NCI-H1417 (cell line): Measurements from ENCODE around the gene GPC5.
A peak's percentile ranks its signal among the peaks of the same experiment; 100 is the strongest.
"Not testable (repeated sequence)": the region's sequence is repeated elsewhere in the genome, so short reads cannot be mapped to it uniquely, and the experiment has no call there.

ENCODE experiments used
- DNase-seq, 3 experiments: peaks; one replicate each; lab custom pipeline; 2025; lab: John Stamatoyannopoulos, UW

The GPC5 gene

DNA sequence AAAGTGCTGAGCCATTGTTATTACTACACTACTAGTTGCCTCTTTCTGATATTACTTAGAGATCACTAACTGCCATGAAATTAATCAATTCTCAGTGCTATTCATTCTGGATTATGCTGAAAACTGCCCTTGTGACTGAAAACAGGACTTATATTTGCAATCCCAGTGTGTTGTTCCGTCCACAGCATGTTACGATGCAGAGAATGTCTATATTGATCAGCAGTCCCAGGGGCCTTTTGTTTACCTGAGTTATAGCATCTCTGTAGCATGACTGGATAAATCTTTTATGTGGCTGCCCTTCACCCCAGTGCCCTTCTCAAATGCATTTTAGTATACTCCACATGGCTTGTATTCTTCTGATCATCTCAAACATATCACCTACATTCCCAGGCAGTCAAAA, 251.0 kb downstream of the GPC5 start:
- no peak for DNase-seq

DNA sequence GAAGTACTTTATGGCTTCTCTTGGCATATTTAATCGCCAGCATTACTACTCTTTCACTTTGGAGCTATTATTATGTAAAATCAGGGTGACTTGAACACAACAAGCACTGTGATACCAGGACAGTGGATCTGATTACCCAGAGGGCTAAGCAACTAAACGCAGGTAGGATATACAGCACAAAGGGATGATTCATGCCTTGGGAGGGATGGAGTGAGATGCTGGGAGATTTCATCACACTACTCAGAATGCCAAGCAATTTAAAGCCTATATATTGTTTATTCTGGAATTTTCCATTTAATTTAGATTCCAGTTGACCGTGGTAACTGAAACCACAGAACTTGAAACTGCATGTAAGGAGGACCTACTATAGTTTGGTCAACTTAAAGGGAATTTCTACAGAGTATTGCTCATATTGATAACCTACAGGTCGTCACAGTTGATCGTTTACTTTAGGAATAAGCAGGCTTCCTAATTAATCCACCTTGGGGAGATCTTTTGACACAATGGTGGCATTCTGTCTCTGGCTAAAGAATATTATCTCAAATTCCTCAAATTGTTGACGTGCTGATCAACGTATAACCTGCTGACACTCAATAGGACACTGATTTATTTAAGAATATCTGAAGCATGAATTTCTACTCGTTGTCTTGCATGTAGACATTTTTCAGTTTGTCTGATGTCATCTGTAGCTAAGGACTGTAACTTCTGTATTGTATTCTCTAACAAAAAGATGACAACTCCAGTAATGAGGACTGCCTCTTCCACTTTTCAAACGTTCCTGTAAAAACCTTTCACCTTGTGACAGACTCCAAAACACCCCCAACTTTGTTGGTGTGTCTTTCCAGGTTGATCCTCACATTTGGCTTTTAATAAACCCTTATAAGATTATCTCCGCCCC, 254.2 kb downstream of the GPC5 start:
- DNase-seq = no peak

DNA sequence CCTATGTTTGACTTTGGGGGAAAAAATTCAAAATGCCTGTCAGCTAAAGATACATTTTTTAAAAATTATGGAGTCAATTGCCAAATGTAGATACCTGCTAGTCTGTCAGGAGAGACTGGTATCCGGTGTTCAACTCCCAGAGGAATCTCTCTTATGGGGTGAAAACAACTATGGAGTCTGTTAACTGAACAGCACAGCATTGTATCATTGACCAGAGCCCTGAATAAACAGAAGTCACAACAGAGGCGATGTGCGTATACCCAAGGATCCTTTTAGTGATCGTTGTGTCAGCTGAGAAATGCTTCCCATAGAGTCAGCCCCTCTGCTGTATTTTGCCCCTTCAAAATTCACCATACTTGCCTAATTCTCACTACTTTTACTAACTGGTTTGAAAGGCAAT, 257.3 kb downstream of the GPC5 start:
- DNase-seq = peak in 1 of 3 experiments; percentile 20

DNA sequence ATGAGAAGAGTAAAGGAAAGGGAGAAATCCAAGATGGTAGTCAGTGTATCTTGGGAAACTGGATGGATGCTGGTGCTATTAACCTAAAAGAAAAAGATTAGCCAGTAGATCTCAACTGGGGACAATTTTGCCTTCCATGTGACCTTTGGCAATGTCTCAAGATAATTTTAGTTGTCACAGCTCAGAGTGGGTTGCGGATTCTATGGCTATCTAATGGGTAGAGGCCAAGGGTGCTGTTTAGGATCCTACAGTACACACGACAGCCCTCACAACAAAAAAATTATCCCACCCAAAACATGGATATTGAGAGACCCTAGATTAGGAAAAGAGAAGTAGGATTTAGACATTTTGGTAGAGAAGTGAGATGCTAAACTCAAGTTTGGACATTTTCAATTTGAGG, 258.9 kb downstream of the GPC5 start:
- DNase-seq = no peak

DNA sequence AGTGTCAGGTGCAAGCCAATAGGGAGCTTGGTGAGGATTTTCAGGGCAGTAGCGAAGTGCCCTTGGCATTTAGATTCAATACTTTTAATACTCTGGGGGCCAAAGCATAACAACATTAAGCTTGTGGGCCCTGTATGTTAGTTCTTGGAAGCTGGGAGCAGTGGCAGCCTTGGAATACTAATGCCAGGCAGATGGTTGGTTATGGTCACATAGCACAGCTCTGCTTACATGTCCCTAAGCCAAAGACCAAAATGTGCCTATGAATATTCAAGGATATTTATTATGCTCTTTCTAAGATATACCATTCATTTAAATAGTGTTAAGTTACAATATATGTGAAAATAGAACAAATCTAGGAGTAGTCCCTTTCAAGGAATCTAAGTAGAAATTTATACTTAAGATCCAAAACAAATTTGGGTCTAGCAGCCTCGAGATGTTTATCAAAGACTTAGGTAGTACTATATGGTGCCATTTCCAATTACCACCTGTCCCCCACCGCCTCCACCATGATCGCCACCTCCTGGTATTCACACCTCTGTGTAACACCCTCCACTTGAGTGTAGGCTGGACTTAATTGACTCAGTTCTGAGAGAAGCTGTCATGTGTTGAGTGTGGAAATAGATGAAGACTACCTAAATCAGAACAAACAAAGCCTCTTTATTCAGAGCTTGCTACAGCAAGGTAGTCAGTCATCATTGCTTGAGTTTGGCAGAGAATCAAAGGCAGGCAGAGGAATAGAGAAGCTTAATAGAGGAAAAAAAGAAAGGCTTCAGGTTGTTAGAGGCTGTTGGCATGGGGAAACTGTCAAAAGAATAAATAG, 261.0 kb downstream of the GPC5 start:
- peak in 1 of 3 experiments; percentile 43 for DNase-seq

DNA sequence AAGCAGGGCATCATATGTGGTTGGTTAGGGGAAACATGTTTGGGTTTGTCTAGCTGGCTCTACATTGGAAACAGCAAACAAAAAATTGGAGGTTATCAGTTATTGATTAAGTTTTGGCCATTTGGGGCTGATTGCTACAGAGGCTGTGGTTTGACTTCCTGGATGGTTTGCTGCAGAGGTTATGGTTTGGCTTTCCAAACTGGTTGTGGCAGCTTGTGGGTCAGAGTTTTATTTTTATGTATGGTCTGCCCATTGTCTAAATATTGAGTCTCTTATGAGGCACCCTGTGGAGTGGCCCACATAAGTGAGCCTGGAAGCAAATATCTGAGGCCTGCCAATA, 261.6 kb downstream of the GPC5 start:
- peak in 1 of 3 experiments; percentile 43 for DNase-seq

DNA sequence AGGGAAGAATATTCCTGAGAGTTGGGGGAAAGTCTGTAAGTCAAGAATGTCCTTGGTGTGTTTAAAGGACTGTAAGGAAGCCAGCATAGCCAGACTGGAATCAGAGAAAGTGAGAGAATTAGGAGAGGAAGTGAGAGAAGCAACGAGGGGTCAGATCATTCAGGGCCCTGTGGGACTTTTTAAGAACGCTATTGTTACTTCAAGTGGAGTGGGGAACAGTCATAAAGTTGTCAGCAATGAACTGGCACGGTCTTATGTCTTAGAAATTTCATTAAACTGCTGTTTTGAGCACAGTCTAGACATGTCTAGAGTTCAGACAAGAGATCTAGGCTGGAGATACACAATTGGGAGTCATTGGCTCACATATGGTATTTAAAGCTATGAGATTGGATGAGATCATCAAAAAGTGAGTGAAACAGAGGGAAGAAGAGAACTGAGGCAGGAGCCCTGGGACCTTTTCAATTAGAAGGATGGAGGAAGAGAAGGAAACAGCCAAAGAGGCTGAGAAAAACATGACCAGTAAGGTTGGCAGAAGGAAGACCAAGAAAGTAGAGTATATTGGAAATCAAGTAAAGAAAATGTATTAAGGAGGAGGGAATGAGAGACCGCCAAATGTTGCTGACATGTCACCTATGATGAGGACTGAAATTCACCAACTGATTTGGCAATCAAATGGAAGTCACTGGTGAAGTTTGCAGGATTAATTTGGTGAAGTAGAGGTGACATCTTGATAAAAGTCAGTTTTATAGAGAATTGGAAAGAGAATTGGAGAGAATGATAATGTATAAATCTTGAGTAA, 263.5 kb downstream of the GPC5 start:
- no peak for DNase-seq

DNA sequence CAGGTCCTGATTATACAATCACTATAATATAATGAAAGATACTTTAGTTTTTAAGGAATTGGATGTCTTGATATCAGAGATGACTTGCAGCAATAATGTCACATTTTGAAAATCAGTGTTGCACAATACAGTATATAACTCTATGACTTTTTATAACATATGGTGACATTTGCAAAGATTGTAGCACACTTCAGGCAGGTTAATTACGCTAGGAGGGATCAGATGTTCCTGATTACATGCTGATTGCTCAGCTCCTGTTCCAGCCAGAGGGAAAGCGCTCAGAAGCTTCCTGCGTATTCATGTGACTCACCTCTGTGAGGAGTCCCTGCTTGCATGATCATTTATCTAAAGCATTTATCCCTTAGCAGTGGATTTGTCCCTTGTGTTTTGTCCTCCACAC, 265.6 kb downstream of the GPC5 start:
- DNase-seq = peak in 1 of 3 experiments; percentile 18

DNA sequence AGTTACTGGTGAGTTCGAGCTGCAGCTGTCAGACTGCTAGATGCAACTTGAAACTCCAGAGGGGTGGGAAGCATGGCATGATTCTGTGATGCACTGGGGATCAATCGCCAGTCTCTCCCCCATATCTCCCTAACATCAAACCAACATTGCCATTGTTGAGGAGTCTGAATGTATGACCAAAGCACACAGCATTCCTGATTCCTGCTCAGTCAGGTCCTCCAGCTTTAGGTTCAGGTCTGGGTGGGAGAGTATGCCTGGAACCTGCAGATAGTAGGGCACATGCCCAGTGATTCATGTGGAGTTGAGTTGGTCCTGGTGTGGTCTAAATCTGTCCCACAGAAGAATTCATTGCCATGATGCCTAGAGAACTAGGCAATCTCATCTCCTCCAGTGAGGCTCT, 269.1 kb downstream of the GPC5 start:
- no peak for DNase-seq

DNA sequence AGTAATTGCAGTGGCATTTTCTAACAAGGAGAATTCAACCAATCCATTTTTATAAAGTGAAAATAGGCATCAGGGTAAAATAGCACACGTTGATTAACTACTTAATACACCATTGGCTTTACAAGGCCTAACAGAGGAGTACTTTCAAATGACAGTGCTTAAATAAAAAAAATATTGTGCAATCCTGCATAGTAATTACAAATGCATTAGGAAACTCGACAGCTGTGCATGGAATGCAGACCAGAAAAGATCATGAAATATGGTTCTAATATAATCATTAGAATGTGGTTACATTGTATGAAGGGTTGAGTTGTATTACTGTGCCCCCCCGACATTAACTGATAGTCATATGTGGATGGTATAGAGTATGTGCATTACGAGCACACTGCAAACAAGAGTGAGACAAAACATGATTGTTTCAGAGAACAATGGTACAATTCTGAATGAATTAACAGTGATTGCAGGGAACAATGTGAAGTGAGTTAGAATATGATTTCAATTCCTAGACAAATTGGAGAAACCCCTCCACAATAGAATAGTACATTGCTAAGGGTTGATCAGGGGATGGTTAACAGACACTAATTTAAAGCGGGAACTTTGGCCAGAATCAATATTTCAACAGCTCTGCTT, 270.6 kb downstream of the GPC5 start:
- no peak for DNase-seq

DNA sequence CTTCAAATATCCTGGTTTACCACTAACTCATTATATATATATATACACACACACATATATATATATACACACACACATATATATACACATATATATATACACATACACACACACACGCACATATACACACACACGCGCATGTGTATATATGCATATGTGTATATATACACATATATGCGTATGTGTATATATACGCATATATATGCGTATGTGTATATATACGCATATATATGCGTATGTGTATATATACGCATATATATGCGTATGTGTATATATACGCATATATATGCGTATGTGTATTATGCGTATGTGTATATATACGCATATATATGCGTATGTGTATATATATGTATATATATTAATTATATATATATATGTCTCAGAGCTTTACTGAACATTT, 275.9 kb downstream of the GPC5 start:
- DNase-seq = not testable (repeated sequence)

DNA sequence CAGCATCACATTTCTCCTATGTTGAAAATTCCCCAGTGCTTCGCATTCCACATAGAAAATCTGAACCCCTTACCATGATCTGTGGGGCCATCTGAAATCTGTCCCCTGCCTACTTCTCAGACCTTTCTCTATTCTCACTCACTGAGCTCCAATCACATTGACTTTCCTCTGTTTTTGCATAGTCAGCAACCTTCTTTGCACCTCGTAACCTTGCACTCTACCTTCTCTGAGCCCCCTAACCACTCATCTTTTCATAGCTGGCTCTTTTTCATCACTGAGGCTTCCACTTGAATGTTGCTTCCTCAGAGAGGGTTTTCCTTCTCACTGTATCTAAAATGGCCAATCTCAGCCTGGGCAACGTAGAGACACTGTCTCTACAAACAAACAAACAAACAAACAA, 286.3 kb downstream of the GPC5 start:
- no peak for DNase-seq

DNA sequence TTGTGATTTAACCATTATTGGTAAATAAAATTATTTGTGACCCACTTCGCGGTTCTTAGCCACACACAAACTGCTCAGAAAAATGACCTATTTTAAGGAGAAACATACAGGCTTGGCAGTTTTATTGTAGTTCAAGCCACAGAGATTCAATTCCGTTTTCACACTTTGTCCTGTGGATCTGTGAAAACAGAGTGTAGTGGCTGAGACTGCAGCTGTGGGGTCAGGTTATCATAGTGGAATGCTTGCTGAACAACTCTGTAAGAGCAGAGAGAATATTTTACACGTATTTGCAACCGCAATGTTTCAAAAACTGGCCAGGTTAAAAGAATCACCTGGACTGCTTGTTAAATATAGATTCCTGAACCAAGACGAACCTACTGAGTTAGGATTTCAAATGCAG, 292.5 kb downstream of the GPC5 start:
- no peak for DNase-seq

DNA sequence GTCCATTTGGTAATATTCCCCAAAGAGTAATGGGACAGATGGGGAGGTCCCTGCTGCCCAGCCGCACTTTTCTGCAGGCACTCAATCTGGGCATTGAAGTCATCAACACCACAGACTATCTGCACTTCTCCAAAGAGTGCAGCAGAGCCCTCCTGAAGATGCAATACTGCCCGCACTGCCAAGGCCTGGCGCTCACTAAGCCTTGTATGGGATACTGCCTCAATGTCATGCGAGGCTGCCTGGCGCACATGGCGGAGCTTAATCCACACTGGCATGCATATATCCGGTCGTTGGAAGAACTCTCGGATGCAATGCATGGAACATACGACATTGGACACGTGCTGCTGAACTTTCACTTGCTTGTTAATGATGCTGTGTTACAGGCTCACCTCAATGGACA, 295.0 kb downstream of the GPC5 start:
- no peak for DNase-seq

DNA sequence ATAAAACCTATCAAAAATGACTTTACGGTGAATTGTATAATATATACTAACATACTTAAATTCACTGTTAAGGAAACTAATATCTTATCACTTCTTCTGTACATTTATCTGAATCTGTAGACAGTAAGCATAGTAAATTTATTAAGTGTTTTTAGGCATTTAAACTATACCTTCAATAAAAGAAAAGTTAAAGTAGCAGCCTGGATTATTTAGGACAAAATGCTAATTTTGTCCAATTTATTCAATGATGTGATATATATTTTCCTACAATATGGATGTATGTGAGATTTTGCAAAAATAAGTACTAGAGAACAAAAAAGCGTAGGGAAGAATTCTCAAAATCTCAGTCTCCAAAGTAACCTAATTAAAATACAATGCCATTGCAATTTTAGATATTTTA, 299.9 kb downstream of the GPC5 start:
- no peak for DNase-seq

DNA sequence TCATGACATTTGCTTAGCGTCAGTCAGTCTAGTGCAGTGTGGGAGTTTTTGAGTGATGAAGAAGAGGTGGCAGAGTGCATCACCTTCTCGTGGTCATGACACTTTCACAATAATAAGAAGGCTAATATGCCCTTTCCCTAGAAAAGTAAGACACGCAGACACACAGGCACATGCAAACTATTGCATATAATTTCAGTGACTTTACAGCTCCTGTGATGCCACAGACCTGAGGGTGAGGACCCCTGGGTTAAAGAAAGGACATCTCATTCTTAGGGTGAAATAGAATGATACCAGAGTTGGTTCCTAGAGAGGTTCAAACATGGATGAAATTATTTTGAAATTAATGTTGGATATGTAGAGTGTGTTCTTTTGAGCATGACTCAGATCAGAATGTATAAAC, 300.3 kb downstream of the GPC5 start:
- no peak for DNase-seq

DNA sequence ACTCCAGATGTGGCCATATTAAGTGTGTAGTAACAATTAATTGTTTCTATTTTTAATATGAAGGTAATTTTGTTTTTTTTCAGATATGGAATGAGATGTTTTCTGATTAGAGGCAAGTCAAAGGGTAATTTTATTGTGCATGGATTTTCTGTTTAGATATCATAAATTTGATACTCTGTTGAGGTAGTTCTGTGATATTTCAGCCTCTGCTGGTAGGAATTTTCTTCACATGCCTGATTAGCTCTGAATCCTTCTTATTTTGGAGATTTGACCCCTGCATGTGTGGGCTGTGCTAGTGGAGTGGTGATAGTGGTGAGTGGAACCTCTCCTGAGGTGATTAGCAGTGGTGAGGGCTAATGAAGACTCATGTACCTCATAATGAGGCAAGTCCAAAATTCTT, 301.4 kb downstream of the GPC5 start:
- DNase-seq = no peak

DNA sequence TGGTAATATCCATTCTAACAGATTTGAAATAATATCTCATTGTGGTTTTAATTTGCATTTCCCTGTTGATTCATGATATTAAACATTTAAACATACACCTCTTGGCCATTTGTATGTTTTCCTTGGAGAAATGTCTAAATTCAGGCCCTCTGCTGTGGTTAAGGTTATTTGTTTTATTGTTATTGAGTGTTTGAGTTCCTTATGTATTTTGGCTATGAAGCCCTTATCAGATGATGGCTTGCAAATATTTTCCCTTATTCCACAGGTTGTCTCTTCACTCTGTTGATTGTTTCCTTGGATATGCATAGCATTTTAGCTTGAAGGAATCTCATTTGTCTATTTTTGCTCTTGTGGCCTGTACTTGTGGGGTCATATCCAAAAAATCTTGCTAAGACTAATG, 303.6 kb downstream of the GPC5 start:
- no peak for DNase-seq

DNA sequence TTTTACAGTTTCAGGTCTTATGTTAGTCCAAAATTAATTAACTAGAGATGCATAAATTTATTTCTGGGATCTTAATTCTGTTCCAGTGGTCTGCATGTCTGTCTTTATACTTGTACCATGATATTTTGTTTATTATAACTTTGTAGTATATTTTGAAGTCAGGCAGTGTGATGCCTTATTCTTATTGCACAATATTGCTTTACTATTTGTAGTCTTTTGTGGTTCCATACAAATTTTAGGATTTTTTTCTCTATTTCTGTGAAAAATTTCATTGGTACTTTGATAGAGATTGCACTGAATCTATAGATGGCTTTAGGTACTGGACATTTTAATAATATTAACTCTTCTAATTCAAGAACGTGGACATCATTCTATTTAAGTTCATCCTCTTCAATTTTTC, 304.0 kb downstream of the GPC5 start:
- no peak for DNase-seq

DNA sequence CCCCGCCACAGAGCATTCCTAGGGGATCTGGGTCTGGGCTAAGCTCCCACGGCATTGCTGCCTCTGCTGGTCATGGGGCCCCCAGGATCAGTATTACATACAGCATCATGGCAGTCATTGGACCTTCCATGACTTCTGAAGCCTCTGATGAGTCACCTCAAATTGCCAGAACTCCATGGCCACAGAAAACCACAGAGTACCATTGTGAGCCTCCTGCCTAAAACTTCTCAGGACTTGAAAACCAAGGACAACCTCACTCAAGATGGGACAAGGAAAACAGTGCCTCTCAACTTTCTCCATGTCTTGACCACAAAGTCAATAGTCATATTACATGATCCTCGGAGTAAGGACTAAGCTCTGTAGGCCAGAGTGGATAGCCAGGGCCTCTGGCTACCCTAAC, 306.0 kb downstream of the GPC5 start:
- no peak for DNase-seq

DNA sequence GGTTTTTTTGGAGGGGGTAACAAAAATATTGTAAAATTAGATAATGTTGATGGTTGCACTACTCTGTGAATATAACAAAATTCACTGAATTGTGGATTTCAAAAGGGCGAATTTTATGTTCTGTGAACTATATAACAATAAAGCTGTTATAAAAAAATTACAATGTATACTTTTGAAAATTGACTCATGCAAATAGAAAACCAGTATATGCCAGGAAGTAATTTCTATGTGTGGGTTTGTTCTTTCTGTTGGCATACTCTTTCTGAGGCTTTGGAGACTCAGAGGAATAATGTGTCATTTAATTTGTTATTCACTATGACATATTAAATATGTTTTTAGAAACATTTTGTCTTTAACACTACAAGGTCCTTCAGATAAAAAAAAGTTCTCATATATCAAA, 310.1 kb downstream of the GPC5 start:
- no peak for DNase-seq

DNA sequence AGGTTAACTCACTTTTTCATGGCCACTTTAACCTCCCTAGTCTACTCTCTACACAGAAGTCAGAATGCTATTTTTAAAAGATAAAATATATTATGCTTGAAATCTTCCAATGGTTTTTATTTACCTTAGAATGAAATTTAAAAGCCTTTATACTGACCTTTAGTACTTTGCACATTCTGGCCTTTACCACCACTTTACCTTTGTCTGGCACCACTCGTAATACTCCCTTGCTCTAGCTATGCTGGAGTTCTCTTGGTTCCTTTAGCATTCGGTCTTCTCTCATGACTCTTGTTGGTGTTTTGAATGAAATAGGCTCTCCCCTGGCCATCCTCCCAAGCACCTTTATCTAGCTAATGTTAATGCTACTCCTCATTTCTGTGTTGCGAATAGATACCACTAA, 310.8 kb downstream of the GPC5 start:
- DNase-seq = no peak
